NCI-H2107 treated with DMSO at 0.1 percent for 48 hours (cell line): ENCODE data around the gene GPM6B.

Experiments used
- DNase-seq: peaks from one replicate; lab custom pipeline; 2025; ENCODE audit not compliant: unreplicated experiment; lab: John Stamatoyannopoulos, UW

The GPM6B gene

GRCh38 chrX:13770013-13770535 is 46.8 kb downstream of the GPM6B start:
- no peak for DNase-seq

GRCh38 chrX:13768939-13769338 is 48.0 kb downstream of the GPM6B start:
- DNase-seq = no peak

GRCh38 chrX:13764765-13765164 is 52.1 kb downstream of the GPM6B start:
- no peak for DNase-seq

- DNase-seq = no peak
These were observed 52.6 kb downstream of the GPM6B start for GRCh38 chrX:13764281-13764680.

- peak; percentile 27 for DNase-seq
These were observed 53.4 kb downstream of the GPM6B start for GRCh38 chrX:13763489-13763888.

- DNase-seq = no peak
These were observed 55.1 kb downstream of the GPM6B start for GRCh38 chrX:13761606-13762414.

- DNase-seq = no peak
These were observed 56.5 kb downstream of the GPM6B start for GRCh38 chrX:13760426-13760825.

GRCh38 chrX:13759152-13759718 is 57.7 kb downstream of the GPM6B start:
- DNase-seq = no peak

GRCh38 chrX:13756381-13756780 is 60.5 kb downstream of the GPM6B start:
- no peak for DNase-seq

GRCh38 chrX:13755254-13755653 is 61.6 kb downstream of the GPM6B start:
- no peak for DNase-seq

- no peak for DNase-seq
These were observed 62.1 kb downstream of the GPM6B start for GRCh38 chrX:13754765-13755164.

- DNase-seq = no peak
These were observed 64.2 kb downstream of the GPM6B start for GRCh38 chrX:13752646-13753045.

GRCh38 chrX:13752141-13752540 is 64.8 kb downstream of the GPM6B start:
- DNase-seq = no peak

- DNase-seq = no peak
These were observed 66.1 kb downstream of the GPM6B start for GRCh38 chrX:13750812-13751211.

- DNase-seq = peak; percentile 63
These were observed 66.7 kb downstream of the GPM6B start for GRCh38 chrX:13750204-13750603.

- DNase-seq = no peak
These were observed 68.4 kb downstream of the GPM6B start for GRCh38 chrX:13748486-13748885.

GRCh38 chrX:13747836-13748235 is 69.1 kb downstream of the GPM6B start:
- peak; percentile 34 for DNase-seq

GRCh38 chrX:13742397-13743176 is 74.3 kb downstream of the GPM6B start:
- no peak for DNase-seq

- no peak for DNase-seq
These were observed 75.2 kb downstream of the GPM6B start for GRCh38 chrX:13741695-13742094.

GRCh38 chrX:13734278-13735172 is 82.4 kb downstream of the GPM6B start, which contains the start of the genes OFD1 and TRAPPC2:
Gene OFD1 (plus strand): TSS chrX:13734748. CDS start chrX:13735072, 324 bp downstream.
Gene TRAPPC2 (minus strand): TSS chrX:13734620. CDS start chrX:13719963, 14,657 bp downstream.
- DNase-seq = peak; percentile 95
